SK-N-SH treated with all-trans-retinoic acid at 6 μM for 48 hours (cell line): ENCODE measurements around the gene GRAMD2B.

ENCODE experiments used
- CSDC2 ChIP-seq: fragments of 250-450 bp; sonication (Bioruptor Pico); IDR thresholded peaks from 2 replicates; pipeline ENCODE4 v1.5.0; 2020; ENCODE audit warnings: mild to moderate bottlenecking, moderate library complexity
- ZC3H10 ChIP-seq: fragments of 250-450 bp; sonication (Bioruptor Pico); IDR thresholded peaks from 2 replicates; pipeline ENCODE4 v1.5.1; 2021; ENCODE audit warnings: mild to moderate bottlenecking, moderate library complexity
- ZNF565 ChIP-seq: fragments of 450-650 bp; formaldehyde crosslinking; conservative IDR thresholded peaks from 2 replicates; pipeline ENCODE4 v1.5.0; 2020; ENCODE audit warnings: low read depth, mild to moderate bottlenecking, moderate library complexity
- TF ChIP-seq, protein P1 (sequence below): fragments of 250-450 bp; sonication (Bioruptor Pico); IDR thresholded peaks from 2 replicates; pipeline ENCODE4 v1.8.0; 2020; ENCODE audit warnings: mild to moderate bottlenecking, moderate library complexity, borderline replicate concordance
- TF ChIP-seq, protein P2 (sequence below): fragments of 250-450 bp; sonication (Bioruptor Pico); IDR thresholded peaks from 2 replicates; pipeline ENCODE4 v1.8.0; 2021; ENCODE audit warnings: low read depth, mild to moderate bottlenecking, moderate library complexity, borderline replicate concordance

DNA sequence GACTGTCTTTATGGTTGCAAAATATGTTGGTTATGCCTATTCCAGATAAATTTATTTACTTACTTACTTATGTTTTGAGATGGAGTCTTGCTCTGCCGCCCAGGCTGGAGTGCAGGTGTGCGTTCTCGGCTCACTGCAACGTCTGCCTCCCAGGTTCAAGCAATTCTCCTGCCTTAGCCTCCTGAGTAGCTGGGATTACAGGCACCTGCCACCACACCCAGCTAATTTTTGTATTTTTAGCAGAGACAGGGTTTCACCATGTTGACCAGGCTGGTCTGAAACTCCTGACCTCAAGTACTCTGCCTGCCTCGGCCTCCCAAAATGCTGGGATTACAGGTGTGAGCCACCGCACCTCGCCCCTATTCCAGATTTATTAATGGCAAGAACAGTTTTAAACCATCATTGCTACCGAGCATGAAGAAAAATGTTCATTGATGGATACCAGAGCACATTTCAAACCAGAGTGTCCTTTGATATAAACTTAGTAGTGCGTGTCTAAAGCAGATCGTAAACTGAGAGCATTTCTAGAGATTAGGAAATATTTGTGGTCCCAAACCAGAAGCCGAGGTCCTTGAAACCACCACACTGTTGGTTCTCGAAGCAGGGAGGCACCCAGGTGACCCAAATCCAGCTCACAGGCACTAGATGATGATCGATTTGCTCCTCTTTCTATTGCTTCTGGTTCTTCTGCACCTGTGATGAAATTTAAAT, 85.2 kb downstream of the GRAMD2B start:
- TF ChIP-seq ZNF565 (CRISPR knock-in tag): no peak
- TF ChIP-seq, protein P1, sequence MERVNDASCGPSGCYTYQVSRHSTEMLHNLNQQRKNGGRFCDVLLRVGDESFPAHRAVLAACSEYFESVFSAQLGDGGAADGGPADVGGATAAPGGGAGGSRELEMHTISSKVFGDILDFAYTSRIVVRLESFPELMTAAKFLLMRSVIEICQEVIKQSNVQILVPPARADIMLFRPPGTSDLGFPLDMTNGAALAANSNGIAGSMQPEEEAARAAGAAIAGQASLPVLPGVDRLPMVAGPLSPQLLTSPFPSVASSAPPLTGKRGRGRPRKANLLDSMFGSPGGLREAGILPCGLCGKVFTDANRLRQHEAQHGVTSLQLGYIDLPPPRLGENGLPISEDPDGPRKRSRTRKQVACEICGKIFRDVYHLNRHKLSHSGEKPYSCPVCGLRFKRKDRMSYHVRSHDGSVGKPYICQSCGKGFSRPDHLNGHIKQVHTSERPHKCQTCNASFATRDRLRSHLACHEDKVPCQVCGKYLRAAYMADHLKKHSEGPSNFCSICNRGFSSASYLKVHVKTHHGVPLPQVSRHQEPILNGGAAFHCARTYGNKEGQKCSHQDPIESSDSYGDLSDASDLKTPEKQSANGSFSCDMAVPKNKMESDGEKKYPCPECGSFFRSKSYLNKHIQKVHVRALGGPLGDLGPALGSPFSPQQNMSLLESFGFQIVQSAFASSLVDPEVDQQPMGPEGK: no peak
- TF ChIP-seq ZC3H10 (CRISPR knock-in tag): no peak
- TF ChIP-seq, protein P2, sequence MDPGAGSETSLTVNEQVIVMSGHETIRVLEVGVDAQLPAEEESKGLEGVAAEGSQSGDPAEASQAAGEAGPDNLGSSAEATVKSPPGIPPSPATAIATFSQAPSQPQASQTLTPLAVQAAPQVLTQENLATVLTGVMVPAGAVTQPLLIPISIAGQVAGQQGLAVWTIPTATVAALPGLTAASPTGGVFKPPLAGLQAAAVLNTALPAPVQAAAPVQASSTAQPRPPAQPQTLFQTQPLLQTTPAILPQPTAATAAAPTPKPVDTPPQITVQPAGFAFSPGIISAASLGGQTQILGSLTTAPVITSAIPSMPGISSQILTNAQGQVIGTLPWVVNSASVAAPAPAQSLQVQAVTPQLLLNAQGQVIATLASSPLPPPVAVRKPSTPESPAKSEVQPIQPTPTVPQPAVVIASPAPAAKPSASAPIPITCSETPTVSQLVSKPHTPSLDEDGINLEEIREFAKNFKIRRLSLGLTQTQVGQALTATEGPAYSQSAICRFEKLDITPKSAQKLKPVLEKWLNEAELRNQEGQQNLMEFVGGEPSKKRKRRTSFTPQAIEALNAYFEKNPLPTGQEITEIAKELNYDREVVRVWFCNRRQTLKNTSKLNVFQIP (CRISPR knock-in tag): no peak
- no peak for TF ChIP-seq CSDC2 (CRISPR knock-in tag)
